Fibroblast of villous mesenchyme (primary cell): ENCODE data around the gene PSMD11. TPM values are rescaled to one million over a fixed set of nuclear protein-coding genes. Genes with fewer than 3 reads are reported as not detected.

Experiments
- DNase-seq: peaks from one replicate; pipeline ENCODE4 v3.0.0-alpha.2; 2010; ENCODE audit warnings: low read depth
- H3K4me3 ChIP-seq: 2 replicates; pipeline ENCODE4 v1.5.1; 2011; ENCODE audit warnings: low read depth, mild to moderate bottlenecking, low read length
- CTCF ChIP-seq: IDR thresholded peaks from 2 replicates; pipeline ENCODE4 v1.5.1; 2012; ENCODE audit warnings: low read depth, mild to moderate bottlenecking, low read length; ENCODE audit not compliant: insufficient read depth
- total RNA-seq: library from RNA; depleted of rRNA; stranded (reverse); fragments of >200 nt; gene quantifications from 2 replicates; pipeline ENCODE4 v1.2.3, GENCODE V29; 2012

PSMD11 gene
- total RNA-seq, 1 donor, result 117 TPM

GRCh38 chr17:32479074-32479617 is 34.8 kb downstream of the PSMD11 start:
- no peak for DNase-seq
- TF ChIP-seq CTCF, result no peak
- H3K4me3 ChIP-seq, result no peak overlapping the region

- DNase-seq, result no peak
- no peak overlapping the region for H3K4me3 ChIP-seq
- no peak for TF ChIP-seq CTCF
These were observed 36.9 kb downstream of the PSMD11 start for GRCh38 chr17:32481193-32481592.

- DNase-seq, result peak; percentile 29
- no peak overlapping the region for H3K4me3 ChIP-seq
- TF ChIP-seq CTCF, result no peak
These were observed 38.4 kb downstream of the PSMD11 start for GRCh38 chr17:32482568-32483320.

- TF ChIP-seq CTCF, result peak; percentile 66
- H3K4me3 ChIP-seq, result no peak overlapping the region
- peak; percentile 66 for DNase-seq
These were observed 39.2 kb downstream of the PSMD11 start for GRCh38 chr17:32483451-32484019.

GRCh38 chr17:32484041-32484461 is 39.7 kb downstream of the PSMD11 start:
- DNase-seq, result no peak
- no peak for TF ChIP-seq CTCF

GRCh38 chr17:32484628-32485027 is 40.3 kb downstream of the PSMD11 start:
- H3K4me3 ChIP-seq, result no peak overlapping the region
- TF ChIP-seq CTCF, result no peak
- DNase-seq, result no peak

More at GRCh38 chr17:32484041-32484461, 39.7 kb downstream of the PSMD11 start:
- H3K4me3 ChIP-seq, result no peak overlapping the region
